Suprapubic skin (tissue), 3 donors: ENCODE measurements around the gene NLRP13.
"Not testable (repeated sequence)": the region's sequence is repeated elsewhere in the genome, so short reads cannot be mapped to it uniquely, and the experiment has no call there.

Source experiments
- CTCF ChIP-seq, 2 donors: fragments of 200-600 bp in 1 of 2; fragments of 450-650 bp in 1 of 2; sonication (generic) in 1 of 2; IDR thresholded peaks; one replicate each; pipeline ENCODE4 v1.5.1; 2016 to 2019; ENCODE audit warnings: antibody characterized with exemption in 2 of 2, mild to moderate bottlenecking in 1 of 2, moderate library complexity in 1 of 2
- EP300 ChIP-seq: sonication (generic); formaldehyde crosslinking; IDR thresholded peaks from one replicate; pipeline ENCODE4 v1.6.1; 2017; ENCODE audit warnings: antibody characterized with exemption
- POLR2A ChIP-seq, 2 donors: fragments of 450-650 bp; IDR thresholded peaks; one replicate each; pipeline ENCODE4 v1.6.1; 2017; ENCODE audit warnings: antibody characterized with exemption in 2 of 2, mild to moderate bottlenecking in 2 of 2, moderate library complexity in 2 of 2

DNA sequence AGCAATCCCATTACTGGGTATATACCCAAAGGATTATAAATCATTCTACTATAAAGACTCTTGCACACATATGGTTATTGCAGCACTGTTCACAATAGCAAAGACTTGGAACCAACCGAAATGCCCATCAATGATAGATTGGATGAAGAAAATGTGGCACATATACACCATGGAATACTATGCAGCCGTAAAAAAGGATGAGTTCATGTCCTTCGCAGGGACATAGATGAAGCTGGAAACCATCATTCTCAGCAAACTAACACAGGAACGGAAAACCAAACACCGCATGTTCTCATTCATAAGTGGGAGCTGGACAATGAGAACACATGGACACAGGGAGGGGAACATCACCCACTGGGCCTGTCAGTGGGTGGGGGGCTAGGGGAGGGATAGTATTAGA, 2.9 kb downstream of the NLRP13 start:
- TF ChIP-seq POLR2A (IDR thresholded peaks at IDR 0.05); CTCF (IDR thresholded peaks at IDR 0.05); EP300: not testable (repeated sequence)
